ENCODE data around the gene PAFAH2.

Gene PAFAH2

GRCh38 chr1:25993197-25993951, 4.5 kb downstream of the PAFAH2 start:
- no peak for TF ChIP-seq GABPA (IDR thresholded peaks at IDR 0.05; ENCODE audit: low read depth)
- TF ChIP-seq, protein P1, sequence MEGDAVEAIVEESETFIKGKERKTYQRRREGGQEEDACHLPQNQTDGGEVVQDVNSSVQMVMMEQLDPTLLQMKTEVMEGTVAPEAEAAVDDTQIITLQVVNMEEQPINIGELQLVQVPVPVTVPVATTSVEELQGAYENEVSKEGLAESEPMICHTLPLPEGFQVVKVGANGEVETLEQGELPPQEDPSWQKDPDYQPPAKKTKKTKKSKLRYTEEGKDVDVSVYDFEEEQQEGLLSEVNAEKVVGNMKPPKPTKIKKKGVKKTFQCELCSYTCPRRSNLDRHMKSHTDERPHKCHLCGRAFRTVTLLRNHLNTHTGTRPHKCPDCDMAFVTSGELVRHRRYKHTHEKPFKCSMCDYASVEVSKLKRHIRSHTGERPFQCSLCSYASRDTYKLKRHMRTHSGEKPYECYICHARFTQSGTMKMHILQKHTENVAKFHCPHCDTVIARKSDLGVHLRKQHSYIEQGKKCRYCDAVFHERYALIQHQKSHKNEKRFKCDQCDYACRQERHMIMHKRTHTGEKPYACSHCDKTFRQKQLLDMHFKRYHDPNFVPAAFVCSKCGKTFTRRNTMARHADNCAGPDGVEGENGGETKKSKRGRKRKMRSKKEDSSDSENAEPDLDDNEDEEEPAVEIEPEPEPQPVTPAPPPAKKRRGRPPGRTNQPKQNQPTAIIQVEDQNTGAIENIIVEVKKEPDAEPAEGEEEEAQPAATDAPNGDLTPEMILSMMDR (IDR thresholded peaks at IDR 0.05; ENCODE audit: insufficient read depth, low read length): no peak
- no peak for TF ChIP-seq POLR2AphosphoS5 (IDR thresholded peaks at IDR 0.05; ENCODE audit: low read depth)
- TF ChIP-seq, protein P2, sequence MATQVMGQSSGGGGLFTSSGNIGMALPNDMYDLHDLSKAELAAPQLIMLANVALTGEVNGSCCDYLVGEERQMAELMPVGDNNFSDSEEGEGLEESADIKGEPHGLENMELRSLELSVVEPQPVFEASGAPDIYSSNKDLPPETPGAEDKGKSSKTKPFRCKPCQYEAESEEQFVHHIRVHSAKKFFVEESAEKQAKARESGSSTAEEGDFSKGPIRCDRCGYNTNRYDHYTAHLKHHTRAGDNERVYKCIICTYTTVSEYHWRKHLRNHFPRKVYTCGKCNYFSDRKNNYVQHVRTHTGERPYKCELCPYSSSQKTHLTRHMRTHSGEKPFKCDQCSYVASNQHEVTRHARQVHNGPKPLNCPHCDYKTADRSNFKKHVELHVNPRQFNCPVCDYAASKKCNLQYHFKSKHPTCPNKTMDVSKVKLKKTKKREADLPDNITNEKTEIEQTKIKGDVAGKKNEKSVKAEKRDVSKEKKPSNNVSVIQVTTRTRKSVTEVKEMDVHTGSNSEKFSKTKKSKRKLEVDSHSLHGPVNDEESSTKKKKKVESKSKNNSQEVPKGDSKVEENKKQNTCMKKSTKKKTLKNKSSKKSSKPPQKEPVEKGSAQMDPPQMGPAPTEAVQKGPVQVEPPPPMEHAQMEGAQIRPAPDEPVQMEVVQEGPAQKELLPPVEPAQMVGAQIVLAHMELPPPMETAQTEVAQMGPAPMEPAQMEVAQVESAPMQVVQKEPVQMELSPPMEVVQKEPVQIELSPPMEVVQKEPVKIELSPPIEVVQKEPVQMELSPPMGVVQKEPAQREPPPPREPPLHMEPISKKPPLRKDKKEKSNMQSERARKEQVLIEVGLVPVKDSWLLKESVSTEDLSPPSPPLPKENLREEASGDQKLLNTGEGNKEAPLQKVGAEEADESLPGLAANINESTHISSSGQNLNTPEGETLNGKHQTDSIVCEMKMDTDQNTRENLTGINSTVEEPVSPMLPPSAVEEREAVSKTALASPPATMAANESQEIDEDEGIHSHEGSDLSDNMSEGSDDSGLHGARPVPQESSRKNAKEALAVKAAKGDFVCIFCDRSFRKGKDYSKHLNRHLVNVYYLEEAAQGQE (IDR thresholded peaks at IDR 0.05; ENCODE audit: insufficient replicate concordance, low read depth): no peak
- TF ChIP-seq SPI1 (IDR thresholded peaks at IDR 0.05; ENCODE audit: borderline replicate concordance, low read depth): no peak
- no peak overlapping the region for H3K4me3 ChIP-seq (replicated peaks; ENCODE audit: insufficient read depth, low read length)
- DNase-seq (ENCODE audit: low read depth in 1 of 2, low spot score in 1 of 2): no peak
- no peaks in the 10 kb centered on the region for H3K27me3 ChIP-seq (ENCODE audit: insufficient read depth, poor library complexity, severe bottlenecking)
- H3K27ac ChIP-seq (replicated peaks): no peak overlapping the region

- H3K27me3 ChIP-seq (ENCODE audit: insufficient read depth, poor library complexity, severe bottlenecking): no peaks in the 10 kb centered on the region
- H3K27ac ChIP-seq (replicated peaks): no peak overlapping the region
- H3K4me3 ChIP-seq (replicated peaks; ENCODE audit: insufficient read depth, low read length): no peak overlapping the region
- no peak for TF ChIP-seq GABPA (IDR thresholded peaks at IDR 0.05; ENCODE audit: low read depth)
- TF ChIP-seq POLR2AphosphoS5 (IDR thresholded peaks at IDR 0.05; ENCODE audit: low read depth): no peak
- TF ChIP-seq, protein P1 (IDR thresholded peaks at IDR 0.05; ENCODE audit: insufficient read depth, low read length): no peak
- TF ChIP-seq SPI1 (IDR thresholded peaks at IDR 0.05; ENCODE audit: borderline replicate concordance, low read depth): no peak
- TF ChIP-seq, protein P2 (IDR thresholded peaks at IDR 0.05; ENCODE audit: insufficient replicate concordance, low read depth): no peak
- no peak for DNase-seq (ENCODE audit: low read depth in 1 of 2, low spot score in 1 of 2)
Observed at GRCh38 chr1:25992689-25993171, 5.1 kb downstream of the PAFAH2 start.

DNA sequence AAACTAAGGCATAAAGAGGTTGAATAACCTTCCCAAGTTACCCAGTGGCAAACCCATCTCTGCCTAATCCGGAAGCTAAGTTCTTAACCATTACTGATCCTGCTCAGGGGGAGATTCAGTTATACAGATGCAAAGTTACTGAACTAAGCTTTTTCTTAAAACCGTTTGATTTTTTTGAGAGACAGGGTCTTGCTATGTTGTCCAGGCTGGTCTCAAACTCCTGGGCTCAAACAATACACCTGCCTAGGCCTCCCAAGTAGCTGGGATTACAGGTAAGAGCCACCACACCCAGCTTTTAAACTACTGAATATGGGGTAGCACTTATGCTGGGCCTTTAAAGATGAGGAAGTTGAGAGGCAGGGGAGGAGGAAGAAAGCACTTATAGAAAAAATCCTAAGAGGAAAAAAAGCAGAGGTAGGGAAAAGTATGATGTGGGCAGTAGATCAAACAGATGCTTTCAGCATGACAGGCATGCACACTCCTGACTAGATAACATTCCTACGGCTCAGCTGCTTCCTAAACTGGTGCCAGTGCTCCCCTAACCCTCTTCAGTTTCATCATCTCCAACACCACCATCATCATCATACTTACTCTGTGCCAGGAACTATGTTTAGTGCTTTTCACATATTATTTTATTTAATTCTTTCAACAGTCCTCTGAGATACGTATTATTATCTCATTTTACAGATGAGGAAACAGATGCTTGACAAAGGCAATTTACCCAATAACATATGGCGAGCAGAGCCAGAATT, 5.8 kb downstream of the PAFAH2 start:
- Histone ChIP-seq H3K27ac (replicated peaks) (peak overlapping the region; percentile 80), H3K4me3 (replicated peaks; ENCODE audit: insufficient read depth, low read length) (no peak overlapping the region), H3K27me3 (ENCODE audit: insufficient read depth, poor library complexity, severe bottlenecking) (no peaks in the 10 kb centered on the region)
- DNase-seq (ENCODE audit: low read depth in 1 of 2, low spot score in 1 of 2): no peak
- no peak for TF ChIP-seq GABPA (IDR thresholded peaks at IDR 0.05; ENCODE audit: low read depth)
- TF ChIP-seq, protein P1 (IDR thresholded peaks at IDR 0.05; ENCODE audit: insufficient read depth, low read length): no peak
- TF ChIP-seq SPI1 (IDR thresholded peaks at IDR 0.05; ENCODE audit: borderline replicate concordance, low read depth): no peak
- no peak for TF ChIP-seq POLR2AphosphoS5 (IDR thresholded peaks at IDR 0.05; ENCODE audit: low read depth)
- TF ChIP-seq, protein P2 (IDR thresholded peaks at IDR 0.05; ENCODE audit: insufficient replicate concordance, low read depth): no peak

All from HL-60 (cell line).